GM23338 (cell line): ENCODE measurements around the gene DPY19L3. TPM values are rescaled to one million over a fixed set of nuclear protein-coding genes. Genes with fewer than 3 reads are reported as not detected.

ENCODE experiments used
- ATAC-seq: fragments of 200-7000 bp; cut with Tn5 transposase; 3 replicates; pipeline ENCODE4 v1.9.1; 2020
- DNase-seq: peaks from one replicate; pipeline ENCODE4 v3.0.0-alpha.2; 2015; ENCODE audit warnings: low spot score
- H2AFZ ChIP-seq: fragments of 200-600 bp; sonication (generic); 2 replicates; pipeline ENCODE4 v1.8.0; 2016; ENCODE audit warnings: antibody characterized with exemption, mild to moderate bottlenecking, moderate library complexity
- H3F3A ChIP-seq: fragments of 200-600 bp; sonication (generic); replicated peaks from 2 replicates; pipeline ENCODE4 v1.8.0; 2017; ENCODE audit warnings: antibody characterized with exemption, mixed run types, low read depth
- H3K27ac ChIP-seq: fragments of 200-600 bp; sonication (generic); 2 replicates; pipeline ENCODE4 v1.6.1; 2016; ENCODE audit warnings: low read depth
- H3K27me3 ChIP-seq: fragments of 200-600 bp; sonication (generic); 2 replicates; pipeline ENCODE4 v1.8.0; 2016; ENCODE audit warnings: mild to moderate bottlenecking, mixed run types, moderate library complexity; ENCODE audit not compliant: insufficient read depth
- H3K36me3 ChIP-seq: fragments of 200-600 bp; sonication (generic); 2 replicates; pipeline ENCODE4 v1.8.0; 2016; ENCODE audit warnings: mild to moderate bottlenecking; ENCODE audit not compliant: insufficient read depth
- H3K4me1 ChIP-seq: fragments of 200-600 bp; sonication (generic); 2 replicates; pipeline ENCODE4 v1.8.0; 2016; ENCODE audit warnings: mild to moderate bottlenecking, moderate library complexity; ENCODE audit not compliant: insufficient read depth
- H3K4me2 ChIP-seq: fragments of 200-600 bp; sonication (generic); 2 replicates; pipeline ENCODE4 v1.7.1; 2017; ENCODE audit warnings: mixed run types
- H3K4me3 ChIP-seq: fragments of 200-600 bp; sonication (generic); 2 replicates; pipeline ENCODE4 v1.6.1; 2016; ENCODE audit warnings: mixed run types
- H3K79me2 ChIP-seq: fragments of 200-600 bp; sonication (generic); replicated peaks from 2 replicates; pipeline ENCODE4 v1.8.0; 2017; ENCODE audit warnings: mild to moderate bottlenecking; ENCODE audit not compliant: insufficient read depth
- H3K9me2 ChIP-seq: fragments of 200-600 bp; sonication (generic); 2 replicates; pipeline ENCODE4 v1.8.0; 2017; ENCODE audit not compliant: insufficient read depth
- H4K20me1 ChIP-seq: fragments of 200-600 bp; sonication (generic); replicated peaks from 2 replicates; pipeline ENCODE4 v1.8.0; 2017; ENCODE audit warnings: mild to moderate bottlenecking; ENCODE audit not compliant: insufficient read depth
- H3K27ac Mint-ChIP-seq: 2 replicates; pipeline ENCODE4 v1.8.0; 2020; ENCODE audit warnings: inconsistent platforms, mild to moderate bottlenecking, moderate library complexity, mixed read lengths
- H3K27me3 Mint-ChIP-seq: 3 replicates; pipeline ENCODE4 v1.8.0; 2022; ENCODE audit warnings: low read depth, mild to moderate bottlenecking, moderate library complexity, mixed read lengths, inconsistent platforms; ENCODE audit not compliant: insufficient read depth, poor library complexity
- H3K36me3 Mint-ChIP-seq: 3 replicates; pipeline ENCODE4 v1.8.0; 2021; ENCODE audit warnings: low read depth, mild to moderate bottlenecking, inconsistent platforms, moderate library complexity, mixed read lengths
- H3K4me1 Mint-ChIP-seq: 3 replicates; pipeline ENCODE4 v1.8.0; 2020; ENCODE audit warnings: mild to moderate bottlenecking, inconsistent platforms, mixed read lengths
- H3K4me3 Mint-ChIP-seq: 3 replicates; pipeline ENCODE4 v1.8.0; 2021; ENCODE audit warnings: moderate library complexity, mild to moderate bottlenecking, inconsistent platforms, mixed read lengths
- H3K9me3 Mint-ChIP-seq: 3 replicates; pipeline ENCODE4 v1.8.0; 2020; ENCODE audit warnings: moderate library complexity, mild to moderate bottlenecking, inconsistent platforms, mixed read lengths
- CREB1 ChIP-seq: fragments of 250-450 bp; sonication (Bioruptor Pico); IDR thresholded peaks from 2 replicates; pipeline ENCODE4 v1.5.0; 2020; ENCODE audit warnings: low read depth, mild to moderate bottlenecking, moderate library complexity
- EZH2 ChIP-seq: fragments of 200-600 bp; sonication (generic); IDR thresholded peaks from one replicate; pipeline ENCODE4 v1.8.0; 2017; ENCODE audit warnings: antibody characterized with exemption, mild to moderate bottlenecking, low read depth; ENCODE audit not compliant: unreplicated experiment
- EZH2phosphoT487 ChIP-seq: fragments of 200-600 bp; sonication (generic); IDR thresholded peaks from one replicate; pipeline ENCODE4 v1.8.1; 2018; ENCODE audit warnings: antibody characterized with exemption; ENCODE audit not compliant: unreplicated experiment
- JUNB ChIP-seq: IDR thresholded peaks from one replicate; pipeline ENCODE4 v1.6.1; 2016; ENCODE audit warnings: antibody characterized with exemption; ENCODE audit not compliant: unreplicated experiment
- NANOG ChIP-seq: IDR thresholded peaks from 2 replicates; pipeline ENCODE4 v1.6.1; 2016; ENCODE audit warnings: antibody characterized with exemption, borderline replicate concordance
- POLR2AphosphoS5 ChIP-seq: IDR thresholded peaks from 2 replicates; pipeline ENCODE4 v1.6.1; 2016; ENCODE audit warnings: antibody characterized with exemption, low read depth
- STAT1 ChIP-seq: IDR thresholded peaks from one replicate; pipeline ENCODE4 v1.6.1; 2016; ENCODE audit warnings: antibody characterized with exemption; ENCODE audit not compliant: unreplicated experiment
- ZNF114 ChIP-seq: fragments of 250-450 bp; sonication (Bioruptor Pico); IDR thresholded peaks from 2 replicates; pipeline ENCODE4 v1.5.0; 2020; ENCODE audit warnings: mild to moderate bottlenecking, moderate library complexity
- polyA plus RNA-seq: library from polyadenylated mRNA; unstranded; fragments of >200 nt; fragmentation: Nextera tagmentation; extraction: Ambion mirVana; gene quantifications from 2 replicates; pipeline ENCODE4 v1.2.1, GENCODE V29; 2016
- total RNA-seq: library from RNA; depleted of rRNA; stranded (reverse); fragments of >200 nt; shearing (Covaris generic); gene quantifications from 2 replicates; pipeline ENCODE4 v1.2.3, GENCODE V29; 2014
- TF ChIP-seq, protein P1 (sequence below): IDR thresholded peaks from 2 replicates; pipeline ENCODE4 v1.6.1; 2016; ENCODE audit warnings: antibody characterized with exemption
- TF ChIP-seq, protein P2 (sequence below): IDR thresholded peaks from one replicate; pipeline ENCODE4 v1.6.1; 2018; ENCODE audit warnings: antibody characterized with exemption; ENCODE audit not compliant: unreplicated experiment
- TF ChIP-seq, protein P3 (sequence below), 2 experiments: fragments of 200-600 bp in 1 of 2; sonication (generic) in 1 of 2; conservative IDR thresholded peaks; 2 replicates each; pipeline versions ENCODE4 v1.5.1 to v1.6.1; 2016 to 2017; ENCODE audit warnings: antibody characterized with exemption in 2 of 2, low read depth in 2 of 2, mild to moderate bottlenecking in 2 of 2, moderate library complexity in 1 of 2

Gene DPY19L3
- total and polyA plus RNA-seq, 2 experiments from 2014 or later: 13.5 to 46.6 TPM

- TF ChIP-seq, protein P1, sequence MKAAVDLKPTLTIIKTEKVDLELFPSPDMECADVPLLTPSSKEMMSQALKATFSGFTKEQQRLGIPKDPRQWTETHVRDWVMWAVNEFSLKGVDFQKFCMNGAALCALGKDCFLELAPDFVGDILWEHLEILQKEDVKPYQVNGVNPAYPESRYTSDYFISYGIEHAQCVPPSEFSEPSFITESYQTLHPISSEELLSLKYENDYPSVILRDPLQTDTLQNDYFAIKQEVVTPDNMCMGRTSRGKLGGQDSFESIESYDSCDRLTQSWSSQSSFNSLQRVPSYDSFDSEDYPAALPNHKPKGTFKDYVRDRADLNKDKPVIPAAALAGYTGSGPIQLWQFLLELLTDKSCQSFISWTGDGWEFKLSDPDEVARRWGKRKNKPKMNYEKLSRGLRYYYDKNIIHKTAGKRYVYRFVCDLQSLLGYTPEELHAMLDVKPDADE: no peak
- TF ChIP-seq, protein P2, sequence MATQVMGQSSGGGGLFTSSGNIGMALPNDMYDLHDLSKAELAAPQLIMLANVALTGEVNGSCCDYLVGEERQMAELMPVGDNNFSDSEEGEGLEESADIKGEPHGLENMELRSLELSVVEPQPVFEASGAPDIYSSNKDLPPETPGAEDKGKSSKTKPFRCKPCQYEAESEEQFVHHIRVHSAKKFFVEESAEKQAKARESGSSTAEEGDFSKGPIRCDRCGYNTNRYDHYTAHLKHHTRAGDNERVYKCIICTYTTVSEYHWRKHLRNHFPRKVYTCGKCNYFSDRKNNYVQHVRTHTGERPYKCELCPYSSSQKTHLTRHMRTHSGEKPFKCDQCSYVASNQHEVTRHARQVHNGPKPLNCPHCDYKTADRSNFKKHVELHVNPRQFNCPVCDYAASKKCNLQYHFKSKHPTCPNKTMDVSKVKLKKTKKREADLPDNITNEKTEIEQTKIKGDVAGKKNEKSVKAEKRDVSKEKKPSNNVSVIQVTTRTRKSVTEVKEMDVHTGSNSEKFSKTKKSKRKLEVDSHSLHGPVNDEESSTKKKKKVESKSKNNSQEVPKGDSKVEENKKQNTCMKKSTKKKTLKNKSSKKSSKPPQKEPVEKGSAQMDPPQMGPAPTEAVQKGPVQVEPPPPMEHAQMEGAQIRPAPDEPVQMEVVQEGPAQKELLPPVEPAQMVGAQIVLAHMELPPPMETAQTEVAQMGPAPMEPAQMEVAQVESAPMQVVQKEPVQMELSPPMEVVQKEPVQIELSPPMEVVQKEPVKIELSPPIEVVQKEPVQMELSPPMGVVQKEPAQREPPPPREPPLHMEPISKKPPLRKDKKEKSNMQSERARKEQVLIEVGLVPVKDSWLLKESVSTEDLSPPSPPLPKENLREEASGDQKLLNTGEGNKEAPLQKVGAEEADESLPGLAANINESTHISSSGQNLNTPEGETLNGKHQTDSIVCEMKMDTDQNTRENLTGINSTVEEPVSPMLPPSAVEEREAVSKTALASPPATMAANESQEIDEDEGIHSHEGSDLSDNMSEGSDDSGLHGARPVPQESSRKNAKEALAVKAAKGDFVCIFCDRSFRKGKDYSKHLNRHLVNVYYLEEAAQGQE: no peak
- TF ChIP-seq JUNB (no peak), POLR2AphosphoS5 (no peak), ZNF114 (CRISPR knock-in tag) (no peak), EZH2phosphoT487 (no peak)
These were observed 32.6 kb upstream of the DPY19L3 start (continued) for GRCh38 chr19:32372726-32373517.

GRCh38 chr19:32373585-32374295, 31.8 kb upstream of the DPY19L3 start:
- no peak overlapping the region for H3K4me3 ChIP-seq
- H4K20me1 ChIP-seq: peaks cover 4% of the 10 kb centered on the region
- Mint-ChIP-seq H3K27ac (peak overlapping the region; percentile 61), H3K9me3 (peaks cover 6% of the 10 kb centered on the region), H3K4me3 (no peak overlapping the region), H3K4me1 (no peaks in the 10 kb centered on the region), H3K36me3 (peaks cover 63% of the 10 kb centered on the region), H3K27me3 (no peaks in the 10 kb centered on the region)
- no peaks in the 10 kb centered on the region for H3K27me3 ChIP-seq
- H3K36me3 ChIP-seq: peaks cover 4% of the 10 kb centered on the region; the same call in 1 of the 2 replicates
- H3K4me1 ChIP-seq: no peaks in the 10 kb centered on the region
- H3K79me2 ChIP-seq: peaks cover 23% of the 10 kb centered on the region
- H2AFZ ChIP-seq: no peak overlapping the region
- H3F3A ChIP-seq: no peaks in the 10 kb centered on the region
- H3K4me2 ChIP-seq: no peak overlapping the region
- H3K9me2 ChIP-seq: no peaks in the 10 kb centered on the region
- ATAC-seq (no peak), DNase-seq (no peak)
- no peak overlapping the region for H3K27ac ChIP-seq
- TF ChIP-seq, protein P1: no peak
- TF ChIP-seq EZH2 (no peak), CREB1 (no peak), EZH2phosphoT487 (no peak), JUNB (no peak), NANOG (no peak), STAT1 (no peak), ZNF114 (CRISPR knock-in tag) (no peak), POLR2AphosphoS5 (no peak)
- TF ChIP-seq, protein P2: no peak
- TF ChIP-seq, protein P3, sequence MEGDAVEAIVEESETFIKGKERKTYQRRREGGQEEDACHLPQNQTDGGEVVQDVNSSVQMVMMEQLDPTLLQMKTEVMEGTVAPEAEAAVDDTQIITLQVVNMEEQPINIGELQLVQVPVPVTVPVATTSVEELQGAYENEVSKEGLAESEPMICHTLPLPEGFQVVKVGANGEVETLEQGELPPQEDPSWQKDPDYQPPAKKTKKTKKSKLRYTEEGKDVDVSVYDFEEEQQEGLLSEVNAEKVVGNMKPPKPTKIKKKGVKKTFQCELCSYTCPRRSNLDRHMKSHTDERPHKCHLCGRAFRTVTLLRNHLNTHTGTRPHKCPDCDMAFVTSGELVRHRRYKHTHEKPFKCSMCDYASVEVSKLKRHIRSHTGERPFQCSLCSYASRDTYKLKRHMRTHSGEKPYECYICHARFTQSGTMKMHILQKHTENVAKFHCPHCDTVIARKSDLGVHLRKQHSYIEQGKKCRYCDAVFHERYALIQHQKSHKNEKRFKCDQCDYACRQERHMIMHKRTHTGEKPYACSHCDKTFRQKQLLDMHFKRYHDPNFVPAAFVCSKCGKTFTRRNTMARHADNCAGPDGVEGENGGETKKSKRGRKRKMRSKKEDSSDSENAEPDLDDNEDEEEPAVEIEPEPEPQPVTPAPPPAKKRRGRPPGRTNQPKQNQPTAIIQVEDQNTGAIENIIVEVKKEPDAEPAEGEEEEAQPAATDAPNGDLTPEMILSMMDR (conservative IDR thresholded peaks at IDR 0.05; ENCODE audit: low read depth in 2 of 2): no peak
